Measurements from ENCODE around the gene EPM2AIP1. TPM values are rescaled to one million over a fixed set of nuclear protein-coding genes. Genes with fewer than 3 reads are reported as not detected.

EPM2AIP1 gene
- total and polyA plus RNA-seq, 9 of the 15 experiments (the other 6 are each of a cell fraction or from before 2014, with no cell fraction given), result 6.7 to 44.8 (median 25.2) TPM

DNA sequence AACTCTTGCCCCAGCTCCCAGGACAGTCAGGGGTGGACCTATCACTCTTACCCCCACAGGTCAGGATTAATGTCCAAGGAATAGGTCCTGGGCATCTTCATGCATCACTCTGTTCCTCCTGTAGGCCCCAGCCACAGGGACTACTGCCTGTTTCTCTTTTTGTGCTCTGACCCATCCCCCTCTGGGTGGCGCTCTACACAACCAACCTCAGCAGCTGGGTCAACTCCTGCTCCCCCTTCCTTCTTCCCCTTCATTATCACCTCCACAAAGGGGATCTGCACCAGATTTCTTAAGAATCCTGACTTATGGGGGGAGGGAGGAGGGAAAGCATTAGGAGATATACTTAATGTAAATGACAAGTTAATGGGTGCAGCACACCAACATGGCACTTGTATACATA is 35.9 kb downstream of the EPM2AIP1 start (continued):
- TF ChIP-seq, protein P1, sequence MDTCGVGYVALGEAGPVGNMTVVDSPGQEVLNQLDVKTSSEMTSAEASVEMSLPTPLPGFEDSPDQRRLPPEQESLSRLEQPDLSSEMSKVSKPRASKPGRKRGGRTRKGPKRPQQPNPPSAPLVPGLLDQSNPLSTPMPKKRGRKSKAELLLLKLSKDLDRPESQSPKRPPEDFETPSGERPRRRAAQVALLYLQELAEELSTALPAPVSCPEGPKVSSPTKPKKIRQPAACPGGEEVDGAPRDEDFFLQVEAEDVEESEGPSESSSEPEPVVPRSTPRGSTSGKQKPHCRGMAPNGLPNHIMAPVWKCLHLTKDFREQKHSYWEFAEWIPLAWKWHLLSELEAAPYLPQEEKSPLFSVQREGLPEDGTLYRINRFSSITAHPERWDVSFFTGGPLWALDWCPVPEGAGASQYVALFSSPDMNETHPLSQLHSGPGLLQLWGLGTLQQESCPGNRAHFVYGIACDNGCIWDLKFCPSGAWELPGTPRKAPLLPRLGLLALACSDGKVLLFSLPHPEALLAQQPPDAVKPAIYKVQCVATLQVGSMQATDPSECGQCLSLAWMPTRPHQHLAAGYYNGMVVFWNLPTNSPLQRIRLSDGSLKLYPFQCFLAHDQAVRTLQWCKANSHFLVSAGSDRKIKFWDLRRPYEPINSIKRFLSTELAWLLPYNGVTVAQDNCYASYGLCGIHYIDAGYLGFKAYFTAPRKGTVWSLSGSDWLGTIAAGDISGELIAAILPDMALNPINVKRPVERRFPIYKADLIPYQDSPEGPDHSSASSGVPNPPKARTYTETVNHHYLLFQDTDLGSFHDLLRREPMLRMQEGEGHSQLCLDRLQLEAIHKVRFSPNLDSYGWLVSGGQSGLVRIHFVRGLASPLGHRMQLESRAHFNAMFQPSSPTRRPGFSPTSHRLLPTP (IDR thresholded peaks at IDR 0.05; ENCODE audit: borderline replicate concordance, extremely low read depth, insufficient read length), result no peak
- TF ChIP-seq, protein P2, sequence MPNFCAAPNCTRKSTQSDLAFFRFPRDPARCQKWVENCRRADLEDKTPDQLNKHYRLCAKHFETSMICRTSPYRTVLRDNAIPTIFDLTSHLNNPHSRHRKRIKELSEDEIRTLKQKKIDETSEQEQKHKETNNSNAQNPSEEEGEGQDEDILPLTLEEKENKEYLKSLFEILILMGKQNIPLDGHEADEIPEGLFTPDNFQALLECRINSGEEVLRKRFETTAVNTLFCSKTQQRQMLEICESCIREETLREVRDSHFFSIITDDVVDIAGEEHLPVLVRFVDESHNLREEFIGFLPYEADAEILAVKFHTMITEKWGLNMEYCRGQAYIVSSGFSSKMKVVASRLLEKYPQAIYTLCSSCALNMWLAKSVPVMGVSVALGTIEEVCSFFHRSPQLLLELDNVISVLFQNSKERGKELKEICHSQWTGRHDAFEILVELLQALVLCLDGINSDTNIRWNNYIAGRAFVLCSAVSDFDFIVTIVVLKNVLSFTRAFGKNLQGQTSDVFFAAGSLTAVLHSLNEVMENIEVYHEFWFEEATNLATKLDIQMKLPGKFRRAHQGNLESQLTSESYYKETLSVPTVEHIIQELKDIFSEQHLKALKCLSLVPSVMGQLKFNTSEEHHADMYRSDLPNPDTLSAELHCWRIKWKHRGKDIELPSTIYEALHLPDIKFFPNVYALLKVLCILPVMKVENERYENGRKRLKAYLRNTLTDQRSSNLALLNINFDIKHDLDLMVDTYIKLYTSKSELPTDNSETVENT (CRISPR knock-in tag; IDR thresholded peaks at IDR 0.05), result no peak
- TF ChIP-seq, protein P3, sequence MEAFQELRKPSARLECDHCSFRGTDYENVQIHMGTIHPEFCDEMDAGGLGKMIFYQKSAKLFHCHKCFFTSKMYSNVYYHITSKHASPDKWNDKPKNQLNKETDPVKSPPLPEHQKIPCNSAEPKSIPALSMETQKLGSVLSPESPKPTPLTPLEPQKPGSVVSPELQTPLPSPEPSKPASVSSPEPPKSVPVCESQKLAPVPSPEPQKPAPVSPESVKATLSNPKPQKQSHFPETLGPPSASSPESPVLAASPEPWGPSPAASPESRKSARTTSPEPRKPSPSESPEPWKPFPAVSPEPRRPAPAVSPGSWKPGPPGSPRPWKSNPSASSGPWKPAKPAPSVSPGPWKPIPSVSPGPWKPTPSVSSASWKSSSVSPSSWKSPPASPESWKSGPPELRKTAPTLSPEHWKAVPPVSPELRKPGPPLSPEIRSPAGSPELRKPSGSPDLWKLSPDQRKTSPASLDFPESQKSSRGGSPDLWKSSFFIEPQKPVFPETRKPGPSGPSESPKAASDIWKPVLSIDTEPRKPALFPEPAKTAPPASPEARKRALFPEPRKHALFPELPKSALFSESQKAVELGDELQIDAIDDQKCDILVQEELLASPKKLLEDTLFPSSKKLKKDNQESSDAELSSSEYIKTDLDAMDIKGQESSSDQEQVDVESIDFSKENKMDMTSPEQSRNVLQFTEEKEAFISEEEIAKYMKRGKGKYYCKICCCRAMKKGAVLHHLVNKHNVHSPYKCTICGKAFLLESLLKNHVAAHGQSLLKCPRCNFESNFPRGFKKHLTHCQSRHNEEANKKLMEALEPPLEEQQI (IDR thresholded peaks at IDR 0.05), result 0 out of 2 replicates have a peak, but pooled peaks have one; percentile 40
- TF ChIP-seq ELF1 (tag; IDR thresholded peaks at IDR 0.05), result no peak
- TF ChIP-seq SETDB1 (IDR thresholded peaks at IDR 0.05; ENCODE audit: low read length), result no peak
- no peak for TF ChIP-seq NUFIP1 (IDR thresholded peaks at IDR 0.05; ENCODE audit: partially characterized antibody)
- TF ChIP-seq HNRNPL (IDR thresholded peaks at IDR 0.05; ENCODE audit: low read depth, low read length), result no peak
- TF ChIP-seq HMGN3 (IDR thresholded peaks at IDR 0.05; ENCODE audit: borderline replicate concordance, extremely low read depth, insufficient read length, low read depth, low read length), result no peak
- TF ChIP-seq CBX3 (IDR thresholded peaks at IDR 0.05; ENCODE audit: borderline replicate concordance in 1 of 2, low read length in 2 of 2), result peak in 1 of 2 experiments; percentile 57; a peak in 1 of 3 replicates
- no peak for TF ChIP-seq EP400 (IDR thresholded peaks at IDR 0.05)
- no peak for TF ChIP-seq ZC3H8 (IDR thresholded peaks at IDR 0.05)
- TF ChIP-seq ZNF124 (CRISPR knock-in tag; IDR thresholded peaks at IDR 0.05), result no peak
- peak in 1 of 2 experiments; percentile 16; a peak in 1 of 4 replicates for TF ChIP-seq RCOR1 (IDR thresholded peaks at IDR 0.05; ENCODE audit: borderline replicate concordance in 1 of 2, low read depth in 2 of 2, low read length in 2 of 2)
- TF ChIP-seq DACH1 (IDR thresholded peaks at IDR 0.05; ENCODE audit: partially characterized antibody), result peak; percentile 41
- TF ChIP-seq ZNF324 (CRISPR knock-in tag; IDR thresholded peaks at IDR 0.05), result no peak
- TF ChIP-seq STAT5B (CRISPR knock-in tag; IDR thresholded peaks at IDR 0.05), result no peak
- no peak; the same call in 1 of the 2 replicates for TF ChIP-seq DPF2 (IDR thresholded peaks at IDR 0.05)
- TF ChIP-seq PHF21A (IDR thresholded peaks at IDR 0.05; ENCODE audit: borderline replicate concordance, low read depth), result peak; percentile 46; the same call in 1 of the 2 replicates
- TF ChIP-seq KLF10 (CRISPR knock-in tag; IDR thresholded peaks at IDR 0.05), result no peak
- no peak for TF ChIP-seq FOXP1 (CRISPR knock-in tag; IDR thresholded peaks at IDR 0.05)
- TF ChIP-seq NR2F6 (CRISPR knock-in tag; IDR thresholded peaks at IDR 0.05), result no peak
- no peak for TF ChIP-seq ZNF696 (CRISPR knock-in tag; conservative IDR thresholded peaks at IDR 0.05)
